ENCODE results near the gene AHNAK.
A peak's percentile ranks its signal among the peaks of the same experiment; 100 is the strongest.

AHNAK gene

GRCh38 chr11:62399878-62400266 is 146.7 kb downstream of the AHNAK start:
- no peak for TF ChIP-seq GLIS3 (CRISPR knock-in tag; IDR thresholded peaks at IDR 0.05)
- TF ChIP-seq, protein P1, sequence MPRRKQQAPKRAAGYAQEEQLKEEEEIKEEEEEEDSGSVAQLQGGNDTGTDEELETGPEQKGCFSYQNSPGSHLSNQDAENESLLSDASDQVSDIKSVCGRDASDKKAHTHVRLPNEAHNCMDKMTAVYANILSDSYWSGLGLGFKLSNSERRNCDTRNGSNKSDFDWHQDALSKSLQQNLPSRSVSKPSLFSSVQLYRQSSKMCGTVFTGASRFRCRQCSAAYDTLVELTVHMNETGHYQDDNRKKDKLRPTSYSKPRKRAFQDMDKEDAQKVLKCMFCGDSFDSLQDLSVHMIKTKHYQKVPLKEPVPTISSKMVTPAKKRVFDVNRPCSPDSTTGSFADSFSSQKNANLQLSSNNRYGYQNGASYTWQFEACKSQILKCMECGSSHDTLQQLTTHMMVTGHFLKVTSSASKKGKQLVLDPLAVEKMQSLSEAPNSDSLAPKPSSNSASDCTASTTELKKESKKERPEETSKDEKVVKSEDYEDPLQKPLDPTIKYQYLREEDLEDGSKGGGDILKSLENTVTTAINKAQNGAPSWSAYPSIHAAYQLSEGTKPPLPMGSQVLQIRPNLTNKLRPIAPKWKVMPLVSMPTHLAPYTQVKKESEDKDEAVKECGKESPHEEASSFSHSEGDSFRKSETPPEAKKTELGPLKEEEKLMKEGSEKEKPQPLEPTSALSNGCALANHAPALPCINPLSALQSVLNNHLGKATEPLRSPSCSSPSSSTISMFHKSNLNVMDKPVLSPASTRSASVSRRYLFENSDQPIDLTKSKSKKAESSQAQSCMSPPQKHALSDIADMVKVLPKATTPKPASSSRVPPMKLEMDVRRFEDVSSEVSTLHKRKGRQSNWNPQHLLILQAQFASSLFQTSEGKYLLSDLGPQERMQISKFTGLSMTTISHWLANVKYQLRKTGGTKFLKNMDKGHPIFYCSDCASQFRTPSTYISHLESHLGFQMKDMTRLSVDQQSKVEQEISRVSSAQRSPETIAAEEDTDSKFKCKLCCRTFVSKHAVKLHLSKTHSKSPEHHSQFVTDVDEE (CRISPR knock-in tag; IDR thresholded peaks at IDR 0.05), result no peak
- TF ChIP-seq RARB (CRISPR knock-in tag; IDR thresholded peaks at IDR 0.05), result no peak
- TF ChIP-seq TCF4 (CRISPR knock-in tag; IDR thresholded peaks at IDR 0.05; ENCODE audit: borderline replicate concordance), result no peak
- no peak for TF ChIP-seq ZC3H10 (CRISPR knock-in tag; IDR thresholded peaks at IDR 0.05)
- TF ChIP-seq PPARA (CRISPR knock-in tag; IDR thresholded peaks at IDR 0.05; ENCODE audit: borderline replicate concordance), result no peak
- TF ChIP-seq, protein P2, sequence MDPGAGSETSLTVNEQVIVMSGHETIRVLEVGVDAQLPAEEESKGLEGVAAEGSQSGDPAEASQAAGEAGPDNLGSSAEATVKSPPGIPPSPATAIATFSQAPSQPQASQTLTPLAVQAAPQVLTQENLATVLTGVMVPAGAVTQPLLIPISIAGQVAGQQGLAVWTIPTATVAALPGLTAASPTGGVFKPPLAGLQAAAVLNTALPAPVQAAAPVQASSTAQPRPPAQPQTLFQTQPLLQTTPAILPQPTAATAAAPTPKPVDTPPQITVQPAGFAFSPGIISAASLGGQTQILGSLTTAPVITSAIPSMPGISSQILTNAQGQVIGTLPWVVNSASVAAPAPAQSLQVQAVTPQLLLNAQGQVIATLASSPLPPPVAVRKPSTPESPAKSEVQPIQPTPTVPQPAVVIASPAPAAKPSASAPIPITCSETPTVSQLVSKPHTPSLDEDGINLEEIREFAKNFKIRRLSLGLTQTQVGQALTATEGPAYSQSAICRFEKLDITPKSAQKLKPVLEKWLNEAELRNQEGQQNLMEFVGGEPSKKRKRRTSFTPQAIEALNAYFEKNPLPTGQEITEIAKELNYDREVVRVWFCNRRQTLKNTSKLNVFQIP (CRISPR knock-in tag; IDR thresholded peaks at IDR 0.05; ENCODE audit: borderline replicate concordance, low read depth), result no peak
- TF ChIP-seq ISL1 (CRISPR knock-in tag; IDR thresholded peaks at IDR 0.05), result no peak
- TF ChIP-seq ZNF8 (CRISPR knock-in tag; IDR thresholded peaks at IDR 0.05), result no peak
- TF ChIP-seq TOX (CRISPR knock-in tag; IDR thresholded peaks at IDR 0.05; ENCODE audit: borderline replicate concordance), result no peak
- no peak for TF ChIP-seq ZNF565 (CRISPR knock-in tag; conservative IDR thresholded peaks at IDR 0.05; ENCODE audit: low read depth)
- TF ChIP-seq CSDC2 (CRISPR knock-in tag; IDR thresholded peaks at IDR 0.05), result no peak
- TF ChIP-seq OSR1 (CRISPR knock-in tag; IDR thresholded peaks at IDR 0.05), result no peak
- TF ChIP-seq CREB5 (CRISPR knock-in tag; IDR thresholded peaks at IDR 0.05; ENCODE audit: low read depth), result no peak
- TF ChIP-seq ZNF70 (CRISPR knock-in tag; IDR thresholded peaks at IDR 0.05), result no peak
- no peak for TF ChIP-seq ARNTL (CRISPR knock-in tag; IDR thresholded peaks at IDR 0.05; ENCODE audit: borderline replicate concordance, low read depth)
- TF ChIP-seq ZFP3 (CRISPR knock-in tag; IDR thresholded peaks at IDR 0.05), result no peak
- no peak for TF ChIP-seq ESRRG (CRISPR knock-in tag; IDR thresholded peaks at IDR 0.05)
- TF ChIP-seq ZFP30 (CRISPR knock-in tag; IDR thresholded peaks at IDR 0.05), result no peak
- TF ChIP-seq SNAI2 (CRISPR knock-in tag; IDR thresholded peaks at IDR 0.05), result no peak
- ATAC-seq, result no peak

DNA sequence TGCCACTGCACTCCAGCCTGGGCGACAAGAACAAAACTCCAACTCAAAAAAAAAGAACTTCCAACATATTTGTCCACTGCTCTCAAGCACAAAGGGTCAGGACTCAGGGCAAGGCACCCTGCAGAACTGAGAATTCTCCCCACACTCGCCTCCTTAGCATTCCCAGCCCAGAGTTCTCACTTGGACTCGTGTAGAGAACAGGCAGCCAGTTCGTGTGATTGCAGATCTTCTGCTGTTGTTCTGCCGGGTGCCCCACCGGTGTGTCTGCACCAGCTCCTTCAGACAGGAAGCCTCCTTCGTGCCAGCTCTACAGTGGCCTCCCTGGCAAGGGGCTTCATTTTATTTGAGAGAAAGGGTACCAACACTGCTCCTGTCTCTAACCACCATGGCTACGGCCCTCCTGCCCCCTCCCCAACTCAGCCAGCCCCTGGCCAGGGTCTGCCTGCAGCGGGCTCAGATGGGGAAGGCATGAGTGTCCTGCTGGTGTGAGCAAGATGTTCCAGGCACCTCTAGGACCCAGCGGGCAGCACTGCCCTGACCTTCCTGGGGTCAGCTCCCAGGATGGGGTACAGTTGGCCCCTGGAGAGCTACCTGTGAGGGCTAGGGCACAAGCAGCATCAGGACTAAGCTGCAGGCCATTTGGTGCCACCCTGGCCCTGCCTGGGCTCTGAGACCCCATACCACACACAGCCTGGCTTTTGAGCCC is 147.3 kb downstream of the AHNAK start:
- 0 out of 2 replicates have a peak, but pooled peaks have one; percentile 6 for TF ChIP-seq ZNF565 (CRISPR knock-in tag; conservative IDR thresholded peaks at IDR 0.05; ENCODE audit: low read depth)
- TF ChIP-seq BACH2 (CRISPR knock-in tag; IDR thresholded peaks at IDR 0.05; ENCODE audit: borderline replicate concordance), result no peak
- no peak for ATAC-seq

DNA sequence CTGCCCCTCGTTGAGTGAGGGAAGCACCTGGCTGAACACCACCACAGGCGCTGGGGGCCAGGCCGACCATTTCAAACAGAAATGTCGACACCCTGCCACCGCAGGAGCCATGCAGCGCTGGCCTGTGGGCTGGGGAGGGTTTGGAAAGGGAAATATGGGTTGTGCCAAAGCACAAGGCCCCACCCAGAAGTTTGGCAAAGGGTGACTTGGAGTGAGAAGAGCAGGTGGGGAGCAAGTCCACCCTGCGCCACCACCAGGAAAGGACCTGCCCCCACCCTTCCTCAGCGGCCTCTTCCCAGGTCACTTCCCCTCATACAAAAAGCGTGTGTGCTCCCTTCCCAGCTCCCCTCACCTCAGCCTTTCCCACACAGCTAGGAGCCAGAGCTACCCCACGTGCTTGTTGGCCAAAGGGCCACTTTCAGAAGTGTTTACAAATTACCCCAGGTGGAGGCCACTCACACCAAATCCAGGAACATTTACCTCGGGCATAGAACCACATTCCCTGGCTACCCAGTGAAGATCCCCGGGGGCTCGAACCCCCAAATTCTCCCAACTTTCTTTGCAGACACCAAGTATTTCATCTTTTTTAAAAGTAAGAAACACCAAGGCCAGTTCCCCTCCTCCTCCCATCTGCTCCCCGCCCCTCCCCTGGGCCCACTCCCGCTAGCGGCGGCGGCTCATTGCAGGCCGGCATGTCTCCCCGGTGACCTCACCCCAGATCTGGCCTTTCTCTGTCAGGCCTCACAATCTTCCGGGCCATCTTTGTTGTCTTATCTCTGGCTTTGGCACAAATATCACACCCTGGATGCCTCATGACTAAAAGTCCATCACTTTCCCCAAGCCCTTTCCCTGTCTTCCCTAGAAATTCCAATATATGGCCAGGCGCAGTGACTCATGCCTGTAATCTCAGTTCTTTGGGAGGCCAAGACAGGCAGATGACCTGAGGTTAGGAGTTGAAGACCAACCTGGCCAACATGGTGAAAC is 148.3 kb downstream of the AHNAK start:
- ATAC-seq, result peak; percentile 12
- TF ChIP-seq SNAI2 (CRISPR knock-in tag; IDR thresholded peaks at IDR 0.05) (0 out of 2 replicates have a peak, but pooled peaks have one; percentile 21), CREB5 (CRISPR knock-in tag; IDR thresholded peaks at IDR 0.05; ENCODE audit: low read depth) (peak; percentile 93), ISL1 (CRISPR knock-in tag; IDR thresholded peaks at IDR 0.05) (peak; percentile 90), ESRRG (CRISPR knock-in tag; IDR thresholded peaks at IDR 0.05) (0 out of 2 replicates have a peak, but pooled peaks have one; percentile 51), ZFP30 (CRISPR knock-in tag; IDR thresholded peaks at IDR 0.05) (0 out of 2 replicates have a peak, but pooled peaks have one; percentile 15), PPARA (CRISPR knock-in tag; IDR thresholded peaks at IDR 0.05; ENCODE audit: borderline replicate concordance) (no peak), TCF4 (CRISPR knock-in tag; IDR thresholded peaks at IDR 0.05; ENCODE audit: borderline replicate concordance) (peak; percentile 71; the same call in 1 of the 2 replicates), CSDC2 (CRISPR knock-in tag; IDR thresholded peaks at IDR 0.05) (peak; percentile 83; the same call in 1 of the 2 replicates), GLIS3 (CRISPR knock-in tag; IDR thresholded peaks at IDR 0.05) (peak; percentile 94), ZNF70 (CRISPR knock-in tag; IDR thresholded peaks at IDR 0.05) (no peak), ZFP3 (CRISPR knock-in tag; IDR thresholded peaks at IDR 0.05) (peak; percentile 78), BACH2 (CRISPR knock-in tag; IDR thresholded peaks at IDR 0.05; ENCODE audit: borderline replicate concordance) (no peak), ZNF8 (CRISPR knock-in tag; IDR thresholded peaks at IDR 0.05) (0 out of 2 replicates have a peak, but pooled peaks have one; percentile 8), RARB (CRISPR knock-in tag; IDR thresholded peaks at IDR 0.05) (no peak)
- TF ChIP-seq, protein P2 (CRISPR knock-in tag; IDR thresholded peaks at IDR 0.05; ENCODE audit: borderline replicate concordance, low read depth), result no peak
- TF ChIP-seq, protein P3, sequence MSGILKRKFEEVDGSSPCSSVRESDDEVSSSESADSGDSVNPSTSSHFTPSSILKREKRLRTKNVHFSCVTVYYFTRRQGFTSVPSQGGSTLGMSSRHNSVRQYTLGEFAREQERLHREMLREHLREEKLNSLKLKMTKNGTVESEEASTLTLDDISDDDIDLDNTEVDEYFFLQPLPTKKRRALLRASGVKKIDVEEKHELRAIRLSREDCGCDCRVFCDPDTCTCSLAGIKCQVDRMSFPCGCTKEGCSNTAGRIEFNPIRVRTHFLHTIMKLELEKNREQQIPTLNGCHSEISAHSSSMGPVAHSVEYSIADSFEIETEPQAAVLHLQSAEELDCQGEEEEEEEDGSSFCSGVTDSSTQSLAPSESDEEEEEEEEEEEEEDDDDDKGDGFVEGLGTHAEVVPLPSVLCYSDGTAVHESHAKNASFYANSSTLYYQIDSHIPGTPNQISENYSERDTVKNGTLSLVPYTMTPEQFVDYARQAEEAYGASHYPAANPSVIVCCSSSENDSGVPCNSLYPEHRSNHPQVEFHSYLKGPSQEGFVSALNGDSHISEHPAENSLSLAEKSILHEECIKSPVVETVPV (CRISPR knock-in tag; IDR thresholded peaks at IDR 0.05), result no peak

Measured in SK-N-SH treated with all-trans-retinoic acid at 6 μM for 48 hours (cell line).